GM13976 (cell line): Measurements from ENCODE around the gene JPT2.

ENCODE experiments used
- DNase-seq: peaks from one replicate; pipeline ENCODE4 v3.0.0; 2012; ENCODE audit warnings: low spot score
- in situ Hi-C: fragments of 300-500 bp; cut with MboI; formaldehyde crosslinking; loops from one replicate; pipeline ENCODE4 v1.12.0; 2022; ENCODE audit warnings: low sequenced_read_pairs, mixed read lengths, inconsistent platforms; ENCODE audit not compliant: unreplicated experiment
- TF ChIP-seq, protein P1 (sequence below): IDR thresholded peaks from 2 replicates; pipeline ENCODE4 v1.5.1; 2012; ENCODE audit warnings: borderline replicate concordance, mild to moderate bottlenecking; ENCODE audit not compliant: insufficient read depth; ENCODE audit errors: extremely low read depth, missing control alignments, control extremely low read depth

The JPT2 gene

GRCh38 chr16:1670371-1670770 lies 7.7 kb upstream of the JPT2 start:
- DNase-seq: no peak
- TF ChIP-seq, protein P1, sequence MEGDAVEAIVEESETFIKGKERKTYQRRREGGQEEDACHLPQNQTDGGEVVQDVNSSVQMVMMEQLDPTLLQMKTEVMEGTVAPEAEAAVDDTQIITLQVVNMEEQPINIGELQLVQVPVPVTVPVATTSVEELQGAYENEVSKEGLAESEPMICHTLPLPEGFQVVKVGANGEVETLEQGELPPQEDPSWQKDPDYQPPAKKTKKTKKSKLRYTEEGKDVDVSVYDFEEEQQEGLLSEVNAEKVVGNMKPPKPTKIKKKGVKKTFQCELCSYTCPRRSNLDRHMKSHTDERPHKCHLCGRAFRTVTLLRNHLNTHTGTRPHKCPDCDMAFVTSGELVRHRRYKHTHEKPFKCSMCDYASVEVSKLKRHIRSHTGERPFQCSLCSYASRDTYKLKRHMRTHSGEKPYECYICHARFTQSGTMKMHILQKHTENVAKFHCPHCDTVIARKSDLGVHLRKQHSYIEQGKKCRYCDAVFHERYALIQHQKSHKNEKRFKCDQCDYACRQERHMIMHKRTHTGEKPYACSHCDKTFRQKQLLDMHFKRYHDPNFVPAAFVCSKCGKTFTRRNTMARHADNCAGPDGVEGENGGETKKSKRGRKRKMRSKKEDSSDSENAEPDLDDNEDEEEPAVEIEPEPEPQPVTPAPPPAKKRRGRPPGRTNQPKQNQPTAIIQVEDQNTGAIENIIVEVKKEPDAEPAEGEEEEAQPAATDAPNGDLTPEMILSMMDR: no peak
- in situ Hi-C loops: no loop called here

DNA sequence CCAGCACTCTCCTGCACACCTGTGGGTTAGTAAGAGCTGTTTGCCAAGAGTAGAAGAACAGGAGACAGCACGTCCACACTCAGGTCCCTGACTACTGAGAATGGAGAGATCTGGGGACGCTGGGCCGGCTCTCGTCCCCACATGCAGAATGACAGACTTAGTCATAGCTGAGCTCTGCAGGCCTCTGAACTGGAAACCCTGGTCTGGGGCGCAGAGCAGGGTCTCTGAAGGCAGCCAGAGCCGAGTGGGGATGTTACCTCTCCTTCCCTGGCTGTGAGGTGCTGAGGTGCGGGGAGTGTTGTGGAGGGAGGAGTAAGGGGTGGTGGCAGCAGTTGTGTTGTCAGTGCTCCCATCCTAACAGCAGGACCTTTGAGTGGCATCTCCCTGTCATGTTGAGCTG lies 7.2 kb upstream of the JPT2 start:
- in situ Hi-C loops: no loop called here
- TF ChIP-seq, protein P1: no peak
- DNase-seq: no peak

DNA sequence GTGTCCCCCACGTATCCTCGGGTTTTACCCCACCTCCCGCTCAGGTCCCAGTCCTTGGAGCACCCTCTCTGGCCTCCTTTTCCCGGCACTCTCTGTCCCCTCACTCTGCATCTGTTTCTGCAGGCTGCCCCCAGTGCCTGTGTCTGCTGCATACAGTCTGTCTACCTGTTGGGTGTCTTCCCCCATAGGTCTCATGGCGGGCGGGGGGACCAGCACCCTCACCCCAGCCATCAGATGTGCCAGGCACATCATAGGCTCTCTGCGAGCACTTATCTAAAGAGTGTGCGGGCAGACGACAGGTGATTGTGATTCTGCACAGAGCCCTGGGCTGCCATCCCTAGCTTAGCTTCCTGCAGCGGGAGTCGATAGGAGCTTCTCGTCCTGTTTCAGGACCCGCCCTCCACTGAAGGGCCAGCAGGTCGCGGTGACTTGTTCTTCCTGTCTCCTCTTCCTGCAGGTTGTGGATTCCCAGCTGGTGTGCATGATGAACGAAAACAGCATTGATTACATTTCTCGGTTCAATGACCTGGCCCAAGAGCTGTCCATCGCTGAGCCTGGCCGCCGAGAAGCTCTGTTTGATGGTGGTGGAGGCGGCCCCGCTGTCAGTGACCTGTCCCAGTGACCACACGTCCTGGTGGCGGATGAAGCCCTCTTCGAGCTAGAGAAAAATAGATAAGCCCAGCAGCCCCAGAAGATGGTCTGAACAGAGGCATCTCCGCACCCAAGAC lies 4.5 kb upstream of the JPT2 start:
- in situ Hi-C loops: no loop called here
- DNase-seq: no peak
- TF ChIP-seq, protein P1: no peak

GRCh38 chr16:1674306-1674705 lies 3.8 kb upstream of the JPT2 start:
- no peak for DNase-seq
- TF ChIP-seq, protein P1: no peak
- in situ Hi-C loops: no loop called here

DNA sequence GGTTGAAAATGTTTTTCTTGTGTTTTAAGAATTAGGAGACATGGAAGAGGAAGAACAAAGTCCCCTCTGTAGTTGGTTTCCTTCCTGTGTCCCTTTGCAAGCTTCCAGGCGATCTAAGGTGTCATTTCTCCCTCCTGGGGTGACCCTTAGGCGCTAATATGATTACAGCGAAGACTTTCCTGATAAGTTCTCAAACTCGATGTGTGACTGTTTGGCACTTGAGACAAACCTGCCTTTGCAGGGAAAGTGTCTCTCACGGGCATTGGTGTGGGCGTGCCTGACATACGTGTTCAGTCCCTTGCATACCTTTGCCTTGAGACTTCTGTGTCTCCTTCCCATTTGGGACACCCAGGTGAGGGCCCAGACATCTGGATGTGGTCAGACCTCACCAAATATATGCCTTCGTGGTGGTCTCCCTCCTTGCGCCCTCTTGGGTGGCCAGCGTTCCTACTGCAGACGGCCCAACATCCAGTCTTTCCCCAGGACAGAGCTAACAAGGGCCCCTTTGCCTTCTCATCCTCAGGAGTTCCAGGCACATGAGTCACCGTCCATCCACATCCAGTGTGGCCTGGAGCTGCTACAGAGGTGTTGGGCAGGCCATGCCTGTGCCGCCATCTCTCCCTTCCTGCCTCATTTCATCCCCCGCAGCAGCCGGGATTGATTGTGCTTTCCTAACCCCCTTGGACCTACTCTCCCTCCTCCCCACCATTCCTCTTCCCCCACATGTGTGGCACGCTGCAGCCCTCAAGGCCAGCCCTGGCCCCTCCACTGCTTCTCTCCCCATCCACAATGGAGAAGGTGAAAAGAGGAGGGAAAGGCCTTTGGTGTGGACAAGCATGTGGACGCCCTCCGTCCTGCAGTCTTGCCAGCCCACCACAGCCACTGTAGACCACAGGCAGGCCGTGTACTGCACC lies 3.1 kb upstream of the JPT2 start:
- in situ Hi-C loops: no loop called here
- TF ChIP-seq, protein P1: no peak
- DNase-seq: no peak

GRCh38 chr16:1676661-1677060 lies 1.4 kb upstream of the JPT2 start:
- in situ Hi-C loops: no loop called here
- TF ChIP-seq, protein P1: no peak
- no peak for DNase-seq
